DND-41 (cell line): Measurements from ENCODE around the gene BMP7.

Source experiments
- CTCF ChIP-seq: IDR thresholded peaks from 2 replicates; pipeline ENCODE4 v1.5.1; 2012; ENCODE audit warnings: borderline replicate concordance, low read length, moderate library complexity, mild to moderate bottlenecking; ENCODE audit not compliant: poor library complexity, severe bottlenecking; ENCODE audit errors: extremely low read depth
- EZH2 ChIP-seq: IDR thresholded peaks from 3 replicates; pipeline ENCODE4 v1.6.1; 2012; ENCODE audit warnings: borderline replicate concordance, low read depth, mild to moderate bottlenecking, moderate library complexity, low read length, inconsistent platforms; ENCODE audit not compliant: severe bottlenecking

GRCh38 chr20:57216669-57217068 is 49.8 kb downstream of the BMP7 start:
- TF ChIP-seq CTCF (no peak), EZH2 (no peak)
